ENCODE results near the gene UBTD2. TPM values are rescaled to one million over a fixed set of nuclear protein-coding genes. Genes with fewer than 3 reads are reported as not detected.

Gene UBTD2
- total and polyA plus RNA-seq, 9 donors, result 17.0 to 31.5 (median 28.6) TPM

DNA sequence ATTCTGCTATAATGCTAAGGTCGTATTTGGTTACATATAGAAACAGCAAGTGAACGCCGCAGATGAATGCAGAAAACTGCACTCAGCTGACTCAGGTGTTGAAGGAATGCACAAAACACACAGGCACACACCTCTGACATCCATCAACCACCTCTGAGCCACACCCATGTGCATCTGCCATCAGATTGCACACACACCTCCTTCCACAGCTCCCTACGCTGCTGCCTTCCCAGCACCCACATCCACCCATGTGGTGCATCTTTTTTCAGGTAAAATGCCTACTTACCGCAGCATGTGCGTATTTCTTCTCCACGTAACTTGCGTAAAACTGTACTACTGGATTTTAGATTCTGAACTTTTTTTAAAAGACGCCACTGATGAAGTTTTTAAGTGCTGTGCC lies 102.6 kb downstream of the UBTD2 start:
- DNase-seq, result no peak
- no peaks in the 10 kb centered on the region for H3K27me3 ChIP-seq
- intact Hi-C loops (cut with DNase I), result loop anchor here in 3 of 4 donors (10.0 kb wide), 2 partner anchors 266 to 766 kb away; partner anchors contain the start of gene FGF18 (in 1 of the 3)
- no peak for TF ChIP-seq POLR2A (IDR thresholded peaks at IDR 0.05)
- TF ChIP-seq, protein P1, sequence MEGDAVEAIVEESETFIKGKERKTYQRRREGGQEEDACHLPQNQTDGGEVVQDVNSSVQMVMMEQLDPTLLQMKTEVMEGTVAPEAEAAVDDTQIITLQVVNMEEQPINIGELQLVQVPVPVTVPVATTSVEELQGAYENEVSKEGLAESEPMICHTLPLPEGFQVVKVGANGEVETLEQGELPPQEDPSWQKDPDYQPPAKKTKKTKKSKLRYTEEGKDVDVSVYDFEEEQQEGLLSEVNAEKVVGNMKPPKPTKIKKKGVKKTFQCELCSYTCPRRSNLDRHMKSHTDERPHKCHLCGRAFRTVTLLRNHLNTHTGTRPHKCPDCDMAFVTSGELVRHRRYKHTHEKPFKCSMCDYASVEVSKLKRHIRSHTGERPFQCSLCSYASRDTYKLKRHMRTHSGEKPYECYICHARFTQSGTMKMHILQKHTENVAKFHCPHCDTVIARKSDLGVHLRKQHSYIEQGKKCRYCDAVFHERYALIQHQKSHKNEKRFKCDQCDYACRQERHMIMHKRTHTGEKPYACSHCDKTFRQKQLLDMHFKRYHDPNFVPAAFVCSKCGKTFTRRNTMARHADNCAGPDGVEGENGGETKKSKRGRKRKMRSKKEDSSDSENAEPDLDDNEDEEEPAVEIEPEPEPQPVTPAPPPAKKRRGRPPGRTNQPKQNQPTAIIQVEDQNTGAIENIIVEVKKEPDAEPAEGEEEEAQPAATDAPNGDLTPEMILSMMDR (IDR thresholded peaks at IDR 0.05), result no peak
- no peak for TF ChIP-seq EP300 (IDR thresholded peaks at IDR 0.05)
- no peak overlapping the region for H3K27ac ChIP-seq
- no peaks in the 10 kb centered on the region for H3K9me3 ChIP-seq
- no peaks in the 10 kb centered on the region for H3K4me1 ChIP-seq (ENCODE audit: insufficient read depth)
- 96 to 97% (median 97%) methylated on average over 9 of the region's 9 CpGs for WGBS, 3 donors
- H3K36me3 ChIP-seq, result no peaks in the 10 kb centered on the region
- no peak overlapping the region for H3K4me3 ChIP-seq

DNA sequence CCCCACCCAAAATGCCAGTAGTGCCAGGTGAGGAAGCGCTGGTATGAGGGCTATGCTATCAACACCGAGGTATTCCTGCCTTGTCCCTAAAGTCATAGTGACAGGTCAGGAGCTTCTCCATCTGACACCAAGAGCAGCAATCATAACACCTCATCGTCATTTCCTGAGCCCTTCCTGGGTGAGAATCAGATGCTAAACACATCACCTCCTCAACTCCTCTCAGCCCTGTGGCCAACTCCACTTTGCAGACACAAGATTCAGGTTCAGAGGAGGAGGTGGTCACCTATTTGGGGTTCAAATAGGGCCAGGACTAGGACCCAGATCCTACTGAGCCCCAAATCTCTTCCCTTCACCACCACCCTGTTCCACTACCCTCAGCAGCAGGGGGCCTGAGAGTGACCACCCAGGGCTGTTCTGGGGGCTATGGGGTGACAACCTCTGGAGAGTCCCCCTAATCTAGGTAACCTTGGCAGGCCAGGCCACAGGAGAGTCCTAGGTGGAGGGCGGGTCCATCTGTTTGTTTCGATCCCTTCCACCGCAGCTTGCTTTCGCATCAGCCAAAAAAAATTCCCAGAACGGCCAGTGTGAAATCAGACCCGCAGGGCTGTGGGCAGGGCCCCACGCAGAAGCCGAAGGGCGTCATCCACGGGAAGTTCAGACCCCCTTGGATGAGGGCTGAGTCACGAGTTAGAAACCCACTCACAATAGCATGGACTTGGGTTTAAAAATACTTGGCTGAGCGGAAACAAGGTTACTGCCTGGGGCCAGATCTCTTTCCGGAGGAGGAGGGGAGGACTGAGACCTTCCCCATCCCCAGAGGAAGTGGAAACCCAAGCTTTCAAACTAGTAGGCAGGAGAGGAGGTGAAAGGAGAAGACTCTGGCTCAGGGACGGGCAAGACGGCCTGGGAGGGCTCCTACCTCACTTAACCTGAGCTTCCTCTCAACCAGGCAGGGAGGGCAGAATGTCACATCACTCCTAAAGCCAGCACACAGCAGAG lies 104.3 kb downstream of the UBTD2 start:
- DNase-seq, result no peak
- H3K4me3 ChIP-seq, result no peak overlapping the region
- TF ChIP-seq POLR2A (IDR thresholded peaks at IDR 0.05), result no peak
- TF ChIP-seq, protein P1 (IDR thresholded peaks at IDR 0.05), result no peak
- TF ChIP-seq EP300 (IDR thresholded peaks at IDR 0.05), result no peak
- no peaks in the 10 kb centered on the region for H3K36me3 ChIP-seq
- WGBS, 3 donors, result 60 to 71% (median 70%) methylated on average over 18 of the region's 18 CpGs
- no peaks in the 10 kb centered on the region for H3K27me3 ChIP-seq
- H3K27ac ChIP-seq, result no peak overlapping the region
- H3K4me1 ChIP-seq (ENCODE audit: insufficient read depth), result no peaks in the 10 kb centered on the region
- intact Hi-C loops (cut with DNase I), result no loop called here
- no peaks in the 10 kb centered on the region for H3K9me3 ChIP-seq

DNA sequence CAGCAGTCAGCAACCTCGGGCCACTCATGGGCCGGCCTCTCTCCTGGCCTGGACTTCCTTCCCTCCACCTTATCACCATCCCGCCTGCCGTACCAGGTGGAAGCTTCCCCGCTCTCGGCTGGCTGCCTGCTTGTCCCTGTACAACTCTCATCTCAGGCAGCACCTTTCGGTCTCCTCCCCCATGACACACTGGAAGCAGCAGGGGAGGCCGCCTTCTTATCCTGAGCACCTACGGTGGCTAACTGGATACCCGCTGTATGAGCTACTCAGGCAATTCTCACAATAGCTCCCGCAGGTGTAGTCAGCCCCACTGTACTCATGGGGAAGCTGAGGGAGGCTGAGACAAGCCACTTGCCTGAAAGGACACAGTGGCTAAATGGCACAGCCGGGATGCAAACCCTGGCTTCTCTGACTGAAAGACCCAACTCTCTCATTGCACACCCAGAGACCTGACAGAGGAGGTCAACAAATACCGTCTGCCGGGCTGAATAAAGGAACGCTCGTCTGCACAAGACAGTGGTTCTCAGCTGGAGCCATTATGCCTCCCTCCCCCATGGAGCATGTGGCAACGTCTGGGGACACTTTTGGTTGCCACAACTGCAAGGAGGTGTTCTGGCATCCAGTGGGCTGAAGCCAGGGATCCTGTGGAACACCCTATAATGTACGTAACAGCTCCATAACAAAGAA lies 105.1 kb downstream of the UBTD2 start:
- WGBS, 3 donors, result 78 to 84% (median 81%) methylated on average over 18 of the region's 18 CpGs

DNA sequence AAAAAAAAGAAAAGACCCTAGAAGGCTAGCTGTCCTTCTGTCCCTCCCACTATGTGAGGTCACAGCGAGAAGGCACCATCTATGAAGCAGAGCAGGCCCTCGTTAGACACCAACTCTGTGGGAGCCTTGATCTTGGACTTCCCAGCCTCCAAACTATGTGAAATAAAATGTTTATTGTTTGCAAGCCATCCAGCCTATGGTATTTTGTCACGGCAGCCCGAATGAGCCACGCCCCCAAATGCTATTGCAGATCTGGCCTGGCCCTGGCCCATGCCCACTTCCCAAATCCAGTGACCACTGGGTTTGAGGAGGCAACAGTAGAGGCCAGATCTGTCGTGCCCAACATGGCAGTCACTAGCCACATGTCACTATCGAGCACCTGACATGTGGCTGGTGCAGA lies 106.4 kb downstream of the UBTD2 start:
- H3K4me3 ChIP-seq, result no peak overlapping the region
- H3K36me3 ChIP-seq, result no peaks in the 10 kb centered on the region
- H3K27ac ChIP-seq, result no peak overlapping the region
- intact Hi-C loops (cut with DNase I), result no loop called here
- no peaks in the 10 kb centered on the region for H3K4me1 ChIP-seq (ENCODE audit: insufficient read depth)
- no peaks in the 10 kb centered on the region for H3K9me3 ChIP-seq
- WGBS, 3 donors, result 88 to 92% (median 90%) methylated on average over 7 of the region's 7 CpGs
- no peaks in the 10 kb centered on the region for H3K27me3 ChIP-seq
- TF ChIP-seq EP300 (IDR thresholded peaks at IDR 0.05) (no peak), POLR2A (IDR thresholded peaks at IDR 0.05) (no peak)
- TF ChIP-seq, protein P1 (IDR thresholded peaks at IDR 0.05), result no peak
- no peak for DNase-seq

More for the DNA sequence above, 105.1 kb downstream of the UBTD2 start:
- H3K27ac ChIP-seq, result no peak overlapping the region
- H3K4me1 ChIP-seq (ENCODE audit: insufficient read depth), result no peaks in the 10 kb centered on the region
- intact Hi-C loops (cut with DNase I), result no loop called here
- no peak overlapping the region for H3K4me3 ChIP-seq
- H3K27me3 ChIP-seq, result no peaks in the 10 kb centered on the region
- H3K36me3 ChIP-seq, result no peaks in the 10 kb centered on the region
- H3K9me3 ChIP-seq, result no peaks in the 10 kb centered on the region
- TF ChIP-seq POLR2A (IDR thresholded peaks at IDR 0.05) (no peak), EP300 (IDR thresholded peaks at IDR 0.05) (no peak)
- TF ChIP-seq, protein P1 (IDR thresholded peaks at IDR 0.05), result no peak
- DNase-seq, result no peak
